WTC11 (cell line): ENCODE measurements around the gene NPY5R. TPM values are rescaled to one million over a fixed set of nuclear protein-coding genes. Genes with fewer than 3 reads are reported as not detected.

Source experiments
- ATAC-seq: fragments of 200-7000 bp; cut with Tn5 transposase; 2 replicates; pipeline ENCODE4 v1.10.0; 2021; ENCODE audit warnings: mild to moderate bottlenecking, moderate library complexity
- CTCF ChIA-PET: fragments of 300-600 bp; sonication (Branson Sonifier 250); formaldehyde crosslinking; loops from one replicate; lab custom pipeline; 2021; ENCODE audit warnings: antibody characterized with exemption; lab: Charles Lee
- POLR2A ChIA-PET: fragments of 350-600 bp; sonication (Branson Sonifier 250); formaldehyde crosslinking; loops from one replicate; lab custom pipeline; 2021; ENCODE audit warnings: antibody characterized with exemption; lab: Charles Lee
- DNase-seq: peaks from one replicate; pipeline ENCODE4 v3.0.0; 2021; ENCODE audit warnings: low spot score
- H3K27ac Mint-ChIP-seq: 2 replicates; pipeline ENCODE4 v1.8.0; 2021; ENCODE audit warnings: mixed read lengths
- H3K27me3 Mint-ChIP-seq: 2 replicates; pipeline ENCODE4 v1.8.0; 2021; ENCODE audit warnings: low read depth, mild to moderate bottlenecking, moderate library complexity, mixed read lengths
- H3K36me3 Mint-ChIP-seq: 2 replicates; pipeline ENCODE4 v1.8.0; 2021; ENCODE audit warnings: mixed read lengths
- H3K4me1 Mint-ChIP-seq: 2 replicates; pipeline ENCODE4 v1.8.0; 2022; ENCODE audit warnings: mixed read lengths
- H3K4me3 Mint-ChIP-seq: 2 replicates; pipeline ENCODE4 v1.8.0; 2021; ENCODE audit warnings: mild to moderate bottlenecking, moderate library complexity, mixed read lengths
- H3K9me3 Mint-ChIP-seq: 2 replicates; pipeline ENCODE4 v1.8.0; 2021; ENCODE audit warnings: mixed read lengths
- AFF4 ChIP-seq: sonication (generic); formaldehyde crosslinking; IDR thresholded peaks from 2 replicates; pipeline ENCODE4 v1.8.1; 2023; ENCODE audit warnings: mild to moderate bottlenecking, missing genetic modification reagents, borderline replicate concordance
- AR ChIP-seq: fragments of 250-450 bp; sonication (Bioruptor Pico); IDR thresholded peaks from 2 replicates; pipeline ENCODE4 v1.9.0; 2021; ENCODE audit warnings: mild to moderate bottlenecking
- ATF6 ChIP-seq: sonication (generic); formaldehyde crosslinking; IDR thresholded peaks from 2 replicates; pipeline ENCODE4 v1.8.1; 2023; ENCODE audit warnings: mild to moderate bottlenecking, missing genetic modification reagents
- CTCF ChIP-seq: fragments of 200-600 bp; IDR thresholded peaks from 2 replicates; pipeline ENCODE4 v1.8.0; 2022; ENCODE audit warnings: antibody characterized with exemption
- FOXJ3 ChIP-seq: sonication (generic); formaldehyde crosslinking; IDR thresholded peaks from 2 replicates; pipeline ENCODE4 v1.9.0; 2021; ENCODE audit warnings: missing genetic modification reagents, mild to moderate bottlenecking, borderline replicate concordance
- FOXP4 ChIP-seq: sonication (generic); formaldehyde crosslinking; IDR thresholded peaks from 2 replicates; pipeline ENCODE4 v1.8.0; 2022; ENCODE audit warnings: mild to moderate bottlenecking, missing genetic modification reagents
- HMGA2 ChIP-seq: fragments of 250-450 bp; sonication (Bioruptor Pico); IDR thresholded peaks from 2 replicates; pipeline ENCODE4 v1.4.0; 2021; ENCODE audit warnings: mild to moderate bottlenecking, moderate library complexity
- MXD4 ChIP-seq: fragments of 250-450 bp; sonication (Bioruptor Pico); IDR thresholded peaks from 2 replicates; pipeline ENCODE4 v1.8.0; 2021; ENCODE audit warnings: mild to moderate bottlenecking, moderate library complexity, borderline replicate concordance
- NR2C2 ChIP-seq: sonication (generic); formaldehyde crosslinking; IDR thresholded peaks from 2 replicates; pipeline ENCODE4 v1.8.0; 2022; ENCODE audit warnings: mild to moderate bottlenecking, missing genetic modification reagents
- PREB ChIP-seq: sonication (generic); formaldehyde crosslinking; IDR thresholded peaks from 2 replicates; pipeline ENCODE4 v1.8.1; 2022; ENCODE audit warnings: mild to moderate bottlenecking, missing genetic modification reagents, moderate library complexity, borderline replicate concordance
- RORB ChIP-seq: fragments of 250-450 bp; sonication (Bioruptor Pico); IDR thresholded peaks from 2 replicates; pipeline ENCODE4 v1.9.0; 2021; ENCODE audit warnings: mild to moderate bottlenecking
- SMAD4 ChIP-seq: sonication (generic); formaldehyde crosslinking; IDR thresholded peaks from 2 replicates; pipeline ENCODE4 v1.8.0; 2022; ENCODE audit warnings: mild to moderate bottlenecking, missing genetic modification reagents
- ZNF263 ChIP-seq: sonication (generic); formaldehyde crosslinking; IDR thresholded peaks from 2 replicates; pipeline ENCODE4 v1.8.1; 2022; ENCODE audit warnings: low read depth, mild to moderate bottlenecking, moderate library complexity, missing genetic modification reagents
- ZNF396 ChIP-seq: fragments of 250-450 bp; sonication (Bioruptor Pico); IDR thresholded peaks from 2 replicates; pipeline ENCODE4 v1.8.0; 2021; ENCODE audit warnings: mild to moderate bottlenecking, moderate library complexity, borderline replicate concordance
- ZNF416 ChIP-seq: fragments of 250-450 bp; sonication (Bioruptor Pico); IDR thresholded peaks from 2 replicates; pipeline ENCODE4 v1.9.0; 2021; ENCODE audit warnings: mild to moderate bottlenecking, inconsistent platforms
- total RNA-seq: library from RNA; stranded (reverse); gene quantifications from 3 replicates; pipeline ENCODE4 v1.2.3, GENCODE V29; 2021

Gene NPY5R
- total RNA-seq, 1 experiment from 2014 or later = 4.5 TPM

- CTCF ChIA-PET = no interaction called here
- Mint-ChIP-seq H3K27me3 (no peaks in the 10 kb centered on the region), H3K9me3 (peaks cover 6% of the 10 kb centered on the region), H3K4me3 (no peak overlapping the region), H3K4me1 (no peaks in the 10 kb centered on the region), H3K27ac (no peak overlapping the region), H3K36me3 (no peaks in the 10 kb centered on the region)
- no peak for TF ChIP-seq RORB
- ATAC-seq = no peak
- no peak for DNase-seq
- POLR2A ChIA-PET = no interaction called here
Measured at GRCh38 chr4:163300445-163300844, 43.2 kb upstream of the NPY5R start.

- ChIA-PET CTCF (interaction anchor here (1.7 kb wide), 1 partner anchor 29 kb away, joined by 5 read pairs; the partner anchor contains the start of gene NPY1R), POLR2A (no interaction called here)
- Mint-ChIP-seq H3K36me3 (no peaks in the 10 kb centered on the region), H3K9me3 (peaks cover 6% of the 10 kb centered on the region), H3K27me3 (no peaks in the 10 kb centered on the region), H3K4me1 (no peaks in the 10 kb centered on the region), H3K4me3 (no peak overlapping the region), H3K27ac (no peak overlapping the region)
- ATAC-seq = no peak
- no peak for TF ChIP-seq RORB
- no peak for TF ChIP-seq FOXJ3 (CRISPR knock-in tag)
- no peak for TF ChIP-seq ZNF416 (CRISPR knock-in tag)
- TF ChIP-seq MXD4 (CRISPR knock-in tag) = no peak
- no peak for TF ChIP-seq SMAD4 (CRISPR knock-in tag)
- TF ChIP-seq ATF6 (CRISPR knock-in tag) = no peak
- TF ChIP-seq NR2C2 (CRISPR knock-in tag) = no peak
- no peak for DNase-seq
Measured at GRCh38 chr4:163303069-163303468, 40.6 kb upstream of the NPY5R start.

- peaks cover 14% of the 10 kb centered on the region for H3K9me3 Mint-ChIP-seq
- CTCF ChIA-PET = interaction anchor here (1.1 kb wide), 1 partner anchor 23 kb away, joined by 3 read pairs; the partner anchor contains the start of gene NPY1R
- POLR2A ChIA-PET = no interaction called here
- ATAC-seq (no peak), DNase-seq (no peak)
- H3K36me3 Mint-ChIP-seq = peaks cover 6% of the 10 kb centered on the region
- TF ChIP-seq CTCF (no peak), FOXP4 (CRISPR knock-in tag) (no peak), AFF4 (CRISPR knock-in tag) (no peak), RORB (no peak), AR (no peak), HMGA2 (CRISPR knock-in tag) (no peak), PREB (CRISPR knock-in tag) (no peak), ZNF263 (CRISPR knock-in tag) (no peak), ZNF396 (CRISPR knock-in tag) (no peak)
- H3K4me3 Mint-ChIP-seq = no peak overlapping the region
- no peak overlapping the region for H3K27ac Mint-ChIP-seq
- H3K4me1 Mint-ChIP-seq = no peaks in the 10 kb centered on the region
- H3K27me3 Mint-ChIP-seq = no peaks in the 10 kb centered on the region; the same call in 1 of the 2 replicates
Measured at GRCh38 chr4:163309466-163309865, 34.2 kb upstream of the NPY5R start.
